Heart left ventricle (tissue), 13 donors: Measurements from ENCODE around the gene ERCC6L2.

Experiments
- CTCF ChIP-seq, 12 donors: fragments of 200-600 bp; sonication (generic) in 4 of 12; IDR thresholded peaks; one replicate each; pipeline versions ENCODE4 v1.5.0 to v1.8.0; 2018 to 2022; ENCODE audit warnings: antibody characterized with exemption in 12 of 12, mild to moderate bottlenecking in 5 of 12
- POLR2A ChIP-seq, 2 donors: fragments of 450-650 bp; IDR thresholded peaks; one replicate each; pipeline ENCODE4 v1.6.1; 2017; ENCODE audit warnings: antibody characterized with exemption in 2 of 2, mild to moderate bottlenecking in 2 of 2, moderate library complexity in 2 of 2
- donor health status: ischemic (EF 13 %, LVEDD 7.1; RV severe dilation, severe dysfunction).
- donor health status: DM: no; HTN: yes; CAD: no.
- donor health status: DM: no; HTN: no; CAD: no.
- donor health status: ischemic (EF 25% LVEDD 6.9; RV normal size, moderate dysfunction).
- donor health status: ischemic (EF 25% LVEDD 5.7; RV mildly dilated, moderate dysfunction).
- donor health status: ischemic (EF 35%, LVEDD 5.7; RV mildly dilated, moderate dysfunction).
- donor health status: nonischemic (EF 11% LVEDD 7.7; RV severe dilation, severe dysfunction).
- donor health status: DM: yes; HTN: yes; CAD: no.
- donor health status: PGD.
- donor health status: ischemic (EF 29% LVEDD 5.4; RV normal size, mild dysfunction).
- donor health status: nonischemic (EF 23%, LVEDD 6.1; RV moderate dilation, normal function).

DNA sequence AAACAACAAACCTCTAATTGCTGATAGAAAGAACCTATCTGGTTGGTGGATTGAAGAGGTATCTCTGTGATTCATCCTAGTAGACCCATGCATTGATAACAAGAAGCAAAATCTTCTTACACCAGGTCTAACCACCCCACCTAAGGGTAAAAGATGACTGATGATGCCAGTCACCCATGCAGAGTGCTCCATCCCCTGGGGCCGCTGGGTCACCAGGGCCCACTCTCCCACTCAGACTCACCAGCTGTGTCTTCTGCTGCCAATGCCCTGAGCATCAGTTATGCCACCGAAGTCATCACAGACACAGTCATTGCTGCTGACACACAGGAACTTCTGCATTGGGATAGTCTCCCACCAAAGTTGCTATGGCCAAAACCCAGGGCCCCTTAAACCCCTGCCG lies 44.7 kb upstream of the ERCC6L2 start:
- TF ChIP-seq CTCF (IDR thresholded peaks at IDR 0.05) (no peak), POLR2A (IDR thresholded peaks at IDR 0.05) (no peak)
